Hepatocyte (in vitro differentiated cells): ENCODE measurements around the gene MORN3. TPM values are rescaled to one million over a fixed set of nuclear protein-coding genes. Genes with fewer than 3 reads are reported as not detected.

Source experiments
- DNase-seq: peaks from one replicate; pipeline ENCODE4 v3.0.0-alpha.2; 2016; ENCODE audit warnings: low spot score
- H2AFZ ChIP-seq: fragments of 200-600 bp; sonication (generic); 2 replicates; pipeline ENCODE4 v1.6.0; 2016; ENCODE audit warnings: antibody characterized with exemption, mild to moderate bottlenecking
- H3K27ac ChIP-seq: fragments of 200-600 bp; sonication (generic); 2 replicates; pipeline ENCODE4 v1.5.1; 2016; ENCODE audit warnings: mild to moderate bottlenecking
- H3K27me3 ChIP-seq: fragments of 200-600 bp; sonication (generic); 2 replicates; pipeline ENCODE4 v1.6.1; 2016
- H3K36me3 ChIP-seq: fragments of 200-600 bp; sonication (generic); replicated peaks from 2 replicates; pipeline ENCODE4 v1.5.1; 2016; ENCODE audit warnings: low read depth; ENCODE audit not compliant: insufficient read depth
- H3K4me1 ChIP-seq: fragments of 200-600 bp; sonication (generic); 2 replicates; pipeline ENCODE4 v1.5.1; 2016; ENCODE audit warnings: mild to moderate bottlenecking, moderate library complexity; ENCODE audit not compliant: insufficient read depth
- H3K4me2 ChIP-seq: fragments of 200-600 bp; sonication (generic); 2 replicates; pipeline ENCODE4 v1.6.0; 2016
- H3K4me3 ChIP-seq: fragments of 200-600 bp; sonication (generic); 2 replicates; pipeline ENCODE4 v1.5.1; 2016; ENCODE audit warnings: mild to moderate bottlenecking
- H3K79me2 ChIP-seq: fragments of 200-600 bp; sonication (generic); 2 replicates; pipeline ENCODE4 v1.6.0; 2017; ENCODE audit warnings: mild to moderate bottlenecking
- H3K9me2 ChIP-seq: fragments of 200-600 bp; sonication (generic); replicated peaks from 2 replicates; pipeline ENCODE4 v1.6.0; 2017; ENCODE audit warnings: mild to moderate bottlenecking; ENCODE audit not compliant: insufficient read depth
- H3K9me3 ChIP-seq: fragments of 200-600 bp; sonication (generic); 2 replicates; pipeline ENCODE4 v1.5.1; 2016; ENCODE audit warnings: low read depth, mild to moderate bottlenecking
- H4K20me1 ChIP-seq: fragments of 200-600 bp; sonication (generic); 2 replicates; pipeline ENCODE4 v1.6.0; 2016; ENCODE audit warnings: mild to moderate bottlenecking; ENCODE audit not compliant: insufficient read depth, poor library complexity, severe bottlenecking
- CTCF ChIP-seq: fragments of 200-600 bp; sonication (generic); IDR thresholded peaks from 2 replicates; pipeline ENCODE4 v1.5.1; 2016; ENCODE audit warnings: antibody characterized with exemption, mild to moderate bottlenecking; ENCODE audit not compliant: poor library complexity
- EZH2 ChIP-seq: fragments of 200-600 bp; sonication (generic); IDR thresholded peaks from 2 replicates; pipeline ENCODE4 v1.6.1; 2016; ENCODE audit warnings: antibody characterized with exemption, mild to moderate bottlenecking, borderline replicate concordance
- EZH2phosphoT487 ChIP-seq: fragments of 200-600 bp; sonication (generic); IDR thresholded peaks from one replicate; pipeline ENCODE4 v1.6.1; 2018; ENCODE audit warnings: antibody characterized with exemption, mild to moderate bottlenecking, low read depth, moderate library complexity; ENCODE audit not compliant: unreplicated experiment, severe bottlenecking
- WGBS: methylation state at CpG from one replicate; pipeline ENCODE4 v1.1.6; 2016; ENCODE audit warnings: low lambda C conversion rate; ENCODE audit errors: missing lambda C conversion rate; 5-methylcytosine and 5-hydroxymethylcytosine counted together
- polyA plus RNA-seq: library from polyadenylated mRNA; unstranded; fragments of >200 nt; fragmentation: Nextera tagmentation; extraction: Ambion mirVana; gene quantifications from 2 replicates; pipeline ENCODE4 v1.2.1, GENCODE V29; 2016
- total RNA-seq: library from RNA; depleted of rRNA; stranded (reverse); fragments of >200 nt; gene quantifications from 2 replicates; pipeline ENCODE4 v1.2.3, GENCODE V29; 2014

The MORN3 gene
- total and polyA plus RNA-seq, 2 experiments from 2014 or later, result 0.10 to 0.27 TPM

GRCh38 chr12:121613462-121613861 lies 56.0 kb downstream of the MORN3 start:
- H3K27ac ChIP-seq, result no peak overlapping the region
- TF ChIP-seq EZH2phosphoT487 (no peak), CTCF (no peak), EZH2 (no peak)
- H3K27me3 ChIP-seq, result no peaks in the 10 kb centered on the region
- WGBS, result 95% methylated on average over 7 of the region's 7 CpGs
- no peaks in the 10 kb centered on the region for H3K9me2 ChIP-seq
- no peaks in the 10 kb centered on the region for H3K36me3 ChIP-seq
- no peak for DNase-seq
- H3K79me2 ChIP-seq, result no peaks in the 10 kb centered on the region
- H3K4me1 ChIP-seq, result peaks cover 13% of the 10 kb centered on the region
- no peak overlapping the region for H2AFZ ChIP-seq
- H3K9me3 ChIP-seq, result no peaks in the 10 kb centered on the region
- H3K4me2 ChIP-seq, result no peak overlapping the region
- no peak overlapping the region for H3K4me3 ChIP-seq
- H4K20me1 ChIP-seq, result no peaks in the 10 kb centered on the region

GRCh38 chr12:121611306-121611705 lies 58.1 kb downstream of the MORN3 start:
- DNase-seq, result no peak

GRCh38 chr12:121610239-121611149 lies 59.0 kb downstream of the MORN3 start:
- H3K9me3 ChIP-seq, result no peaks in the 10 kb centered on the region
- H3K27me3 ChIP-seq, result no peaks in the 10 kb centered on the region
- peak overlapping the region; percentile 52 for H3K4me2 ChIP-seq
- no peaks in the 10 kb centered on the region for H3K36me3 ChIP-seq
- no peaks in the 10 kb centered on the region for H4K20me1 ChIP-seq
- no peaks in the 10 kb centered on the region for H3K9me2 ChIP-seq
- peaks cover 13% of the 10 kb centered on the region for H3K4me1 ChIP-seq
- no peaks in the 10 kb centered on the region for H3K79me2 ChIP-seq
- H3K27ac ChIP-seq, result peak overlapping the region; percentile 49
- 37% methylated on average over 11 of the region's 11 CpGs for WGBS
- peak; percentile 53 for DNase-seq
- peak overlapping the region; percentile 18 for H2AFZ ChIP-seq
- no peak overlapping the region for H3K4me3 ChIP-seq
- TF ChIP-seq EZH2 (no peak), EZH2phosphoT487 (no peak), CTCF (no peak)

More at GRCh38 chr12:121611306-121611705, 58.1 kb downstream of the MORN3 start:
- Histone ChIP-seq H4K20me1 (no peaks in the 10 kb centered on the region), H2AFZ (no peak overlapping the region), H3K4me2 (no peak overlapping the region), H3K27ac (peak overlapping the region; percentile 49), H3K9me2 (no peaks in the 10 kb centered on the region), H3K36me3 (no peaks in the 10 kb centered on the region), H3K4me3 (no peak overlapping the region), H3K79me2 (no peaks in the 10 kb centered on the region), H3K4me1 (peaks cover 13% of the 10 kb centered on the region), H3K27me3 (no peaks in the 10 kb centered on the region), H3K9me3 (no peaks in the 10 kb centered on the region)
- TF ChIP-seq EZH2phosphoT487 (no peak), EZH2 (no peak), CTCF (no peak)
- 89% methylated on average over 2 of the region's 2 CpGs for WGBS
